D721Med (cell line): ENCODE data around the gene CDH5.

Experiments
- DNase-seq: peaks from one replicate; pipeline ENCODE4 v3.0.0; 2011; ENCODE audit warnings: low spot score; ENCODE audit not compliant: insufficient read length
- FAIRE-seq: peaks from 2 replicates; lab custom pipeline; 2011; peaks lifted over from hg19 to GRCh38; lab: Jason Lieb, UNC
- CTCF ChIP-seq: IDR thresholded peaks from 2 replicates; pipeline ENCODE4 v1.5.1; 2012; ENCODE audit warnings: mild to moderate bottlenecking, control low read depth; ENCODE audit not compliant: insufficient read depth; ENCODE audit errors: missing control alignments

Gene CDH5

GRCh38 chr16:66342294-66342900, 24.1 kb upstream of the CDH5 start:
- TF ChIP-seq CTCF: peak; percentile 62
- no peak for FAIRE-seq
- no peak for DNase-seq

- DNase-seq (no peak), FAIRE-seq (no peak)
- TF ChIP-seq CTCF: peak; percentile 82
Measured at GRCh38 chr16:66344533-66345145, 21.9 kb upstream of the CDH5 start.

GRCh38 chr16:66346221-66346620, 20.3 kb upstream of the CDH5 start:
- FAIRE-seq (no peak), DNase-seq (no peak)

GRCh38 chr16:66352304-66352703, 14.2 kb upstream of the CDH5 start:
- DNase-seq (no peak), FAIRE-seq (no peak)
- no peak for TF ChIP-seq CTCF

More at GRCh38 chr16:66346221-66346620, 20.3 kb upstream of the CDH5 start:
- no peak for TF ChIP-seq CTCF

GRCh38 chr16:66353055-66353454, 13.4 kb upstream of the CDH5 start:
- FAIRE-seq: no peak

GRCh38 chr16:66354034-66354909, 12.2 kb upstream of the CDH5 start:
- FAIRE-seq (no peak), DNase-seq (no peak)
- TF ChIP-seq CTCF: no peak

More at GRCh38 chr16:66353055-66353454, 13.4 kb upstream of the CDH5 start:
- DNase-seq: no peak
- TF ChIP-seq CTCF: no peak
